Ovary (tissue), 9 donors: Measurements from ENCODE around the gene WIZ. TPM values are rescaled to one million over a fixed set of nuclear protein-coding genes. Genes with fewer than 3 reads are reported as not detected.

Experiments used
- DNase-seq, 5 donors: peaks; one replicate each; pipeline ENCODE4 v3.0.0-alpha.2; 2019 to 2020
- H3K27ac ChIP-seq, 2 donors: fragments of 200-600 bp; one replicate each; pipeline versions ENCODE4 v1.5.1 to v1.8.0; 2019 to 2022
- H3K27me3 ChIP-seq: fragments of 200-600 bp; one replicate; pipeline ENCODE4 v1.8.0; 2022
- H3K36me3 ChIP-seq: fragments of 200-600 bp; sonication (generic); one replicate; pipeline ENCODE4 v1.5.1; 2019
- H3K4me1 ChIP-seq: one replicate; pipeline ENCODE4 v1.8.1; 2013; ENCODE audit warnings: mild to moderate bottlenecking, moderate library complexity; ENCODE audit not compliant: insufficient read depth
- H3K4me3 ChIP-seq: fragments of 200-600 bp; sonication (generic); one replicate; pipeline ENCODE4 v1.5.1; 2017
- H3K9me3 ChIP-seq, 2 donors: fragments of 200-600 bp in 1 of 2; sonication (generic) in 1 of 2; one replicate each; pipeline versions ENCODE4 v1.5.1 to v1.8.1; 2013 to 2019; ENCODE audit warnings: mild to moderate bottlenecking in 1 of 2, moderate library complexity in 1 of 2
- EP300 ChIP-seq: sonication (generic); formaldehyde crosslinking; IDR thresholded peaks from one replicate; pipeline ENCODE4 v1.6.1; 2017; ENCODE audit warnings: antibody characterized with exemption
- POLR2A ChIP-seq: fragments of 450-650 bp; IDR thresholded peaks from one replicate; pipeline ENCODE4 v1.6.1; 2017; ENCODE audit warnings: antibody characterized with exemption, mild to moderate bottlenecking, moderate library complexity
- WGBS, 3 donors: extraction: QIAGEN DNeasy Blood & Tissue Kit in 1 of 3; methylation state at CpG; one replicate each; pipeline versions ENCODE4 v1.1.5 to v1.1.7; 2013 to 2017; 5-methylcytosine and 5-hydroxymethylcytosine counted together
- intact Hi-C, 4 donors: fragments of 100-400 bp; cut with DNase I; formaldehyde crosslinking; loops; one replicate each; pipeline versions ENCODE4 v1.11.0 to v1.15.1; 2022 to 2023
- polyA plus RNA-seq, 2 donors: library from polyadenylated mRNA; stranded (reverse); fragments of 200-250 nt in 1 of 2; fragments of 350-450 nt in 1 of 2; fragmentation: Illumina TruSeq in 1 of 2; extraction: RNeasy Lipid Tissue Mini Kit (QIAGEN cat#74804) in 1 of 2; gene quantifications; one replicate each; pipeline ENCODE4 v1.2.3, GENCODE V29; 2013 to 2014
- total RNA-seq, 7 donors: library from RNA; depleted of rRNA in 2 of 7; stranded (reverse); fragments of >200 nt in 2 of 7; fragmentation: NEBNext Ultra II Directional in 3 of 7; extraction: Animal tissue kit (Norgen Biotek cat#: 25700) in 3 of 7; gene quantifications; one replicate each; pipeline versions ENCODE4 v1.1.0 to v1.2.4, GENCODE V29; 2016 to 2023
- TF ChIP-seq, protein P1 (sequence below), 3 donors: fragments of 450-650 bp in 2 of 3; fragments of 200-600 bp in 1 of 3; IDR thresholded peaks; one replicate each; pipeline versions ENCODE4 v1.5.1 to v1.8.0; 2016 to 2022; ENCODE audit warnings: antibody characterized with exemption in 3 of 3, mild to moderate bottlenecking in 1 of 3
- donor health status: DM: no; HTN: no; CAD: no; lungs with moderate emphysema.
- donor health status: DM: no; HTN: no; CAD: no.
- donor health status: Bipolar disorder and iron deficiency.
- donor health status: DM: yes; HTN: yes; CAD: no.
- donor health status: DM: no; HTN: no; CAD: no.
- donor health status: DM: yes; HTN: yes; CAD: no.

Gene WIZ
- total and polyA plus RNA-seq, 9 donors: 4.8 to 46.5 (median 38.2) TPM

DNA sequence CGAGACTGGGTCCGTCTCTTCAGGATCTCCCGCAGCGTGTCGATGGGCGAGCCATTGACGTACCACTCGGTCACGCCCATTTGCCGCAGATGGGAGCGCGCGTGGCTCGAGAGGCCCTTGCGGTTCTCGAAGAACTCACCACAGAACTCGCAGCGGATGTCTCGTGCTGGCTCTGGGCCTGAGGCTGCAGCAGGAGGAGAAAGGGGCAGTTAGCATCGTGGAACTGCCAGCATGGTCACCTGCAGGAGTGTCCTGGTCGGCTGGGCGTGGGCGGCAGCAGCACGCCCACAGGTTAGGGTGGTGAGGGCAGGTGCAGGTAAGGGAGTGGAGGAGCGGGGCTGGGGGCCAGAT lies 22.4 kb downstream of the WIZ start:
- Histone ChIP-seq H3K36me3 (no peaks in the 10 kb centered on the region), H3K4me1 (peaks cover 16% of the 10 kb centered on the region), H3K9me3 (no peaks in the 10 kb centered on the region), H3K27me3 (no peaks in the 10 kb centered on the region), H3K27ac (no peak overlapping the region), H3K4me3 (no peak overlapping the region)
- DNase-seq: no peak
- TF ChIP-seq POLR2A (no peak), EP300 (no peak)
- TF ChIP-seq, protein P1, sequence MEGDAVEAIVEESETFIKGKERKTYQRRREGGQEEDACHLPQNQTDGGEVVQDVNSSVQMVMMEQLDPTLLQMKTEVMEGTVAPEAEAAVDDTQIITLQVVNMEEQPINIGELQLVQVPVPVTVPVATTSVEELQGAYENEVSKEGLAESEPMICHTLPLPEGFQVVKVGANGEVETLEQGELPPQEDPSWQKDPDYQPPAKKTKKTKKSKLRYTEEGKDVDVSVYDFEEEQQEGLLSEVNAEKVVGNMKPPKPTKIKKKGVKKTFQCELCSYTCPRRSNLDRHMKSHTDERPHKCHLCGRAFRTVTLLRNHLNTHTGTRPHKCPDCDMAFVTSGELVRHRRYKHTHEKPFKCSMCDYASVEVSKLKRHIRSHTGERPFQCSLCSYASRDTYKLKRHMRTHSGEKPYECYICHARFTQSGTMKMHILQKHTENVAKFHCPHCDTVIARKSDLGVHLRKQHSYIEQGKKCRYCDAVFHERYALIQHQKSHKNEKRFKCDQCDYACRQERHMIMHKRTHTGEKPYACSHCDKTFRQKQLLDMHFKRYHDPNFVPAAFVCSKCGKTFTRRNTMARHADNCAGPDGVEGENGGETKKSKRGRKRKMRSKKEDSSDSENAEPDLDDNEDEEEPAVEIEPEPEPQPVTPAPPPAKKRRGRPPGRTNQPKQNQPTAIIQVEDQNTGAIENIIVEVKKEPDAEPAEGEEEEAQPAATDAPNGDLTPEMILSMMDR (IDR thresholded peaks at IDR 0.05): no peak
- WGBS, 3 donors: 96 to 99% (median 96%) methylated on average over 25 of the region's 25 CpGs
- intact Hi-C loops: loop anchor here in 1 of 4 donors (10.0 kb wide), 1 partner anchor 173 kb away; no protein-coding TSS in a partner anchor

DNA sequence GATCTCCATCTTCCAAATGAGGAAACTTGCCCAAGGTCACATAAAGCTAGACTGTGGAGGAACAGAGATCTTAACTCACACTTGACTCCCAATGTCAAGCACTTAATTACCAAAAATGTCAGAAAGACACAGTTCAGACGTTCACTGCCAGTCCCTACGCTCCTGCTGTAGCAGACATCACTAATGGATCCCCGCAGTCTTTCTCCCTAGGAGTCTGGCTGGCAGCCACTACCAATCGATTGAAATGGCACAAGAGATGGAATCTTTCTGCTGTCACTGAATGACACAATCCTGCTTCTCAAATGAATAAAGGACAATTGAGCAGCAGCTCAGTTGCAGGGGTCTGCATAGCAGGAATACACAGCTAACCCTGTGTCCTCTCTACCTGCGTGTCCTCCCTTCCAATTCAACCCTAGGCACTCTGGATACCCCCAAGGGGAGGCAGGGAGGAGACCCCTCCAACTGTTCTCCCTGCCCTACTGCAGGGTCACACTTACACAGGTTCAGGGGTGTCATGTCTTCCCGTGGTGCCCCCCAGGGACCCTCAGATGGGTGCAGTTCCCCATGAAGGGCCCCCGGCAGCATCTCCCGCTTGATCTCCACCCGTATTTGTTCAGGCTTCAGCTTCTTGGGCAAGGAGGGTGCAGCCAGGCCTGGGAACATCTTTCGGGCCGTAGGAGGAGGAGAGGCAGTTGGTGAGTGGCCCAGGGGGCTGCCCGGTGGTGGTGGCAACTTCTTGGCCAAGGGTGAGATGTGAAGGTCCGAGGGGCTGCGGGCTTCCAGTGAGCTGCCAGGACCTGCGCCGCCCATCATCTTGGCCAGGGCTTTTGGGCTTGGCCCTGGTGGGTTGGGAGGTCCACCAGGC lies 23.0 kb downstream of the WIZ start:
- Histone ChIP-seq H3K27me3 (no peaks in the 10 kb centered on the region), H3K4me1 (peaks cover 17% of the 10 kb centered on the region), H3K9me3 (no peaks in the 10 kb centered on the region), H3K36me3 (no peaks in the 10 kb centered on the region), H3K4me3 (no peak overlapping the region), H3K27ac (no peak overlapping the region)
- TF ChIP-seq POLR2A: no peak
- TF ChIP-seq, protein P1 (IDR thresholded peaks at IDR 0.05): no peak
- TF ChIP-seq EP300: no peak
- 88 to 92% (median 90%) methylated on average over 16 of the region's 16 CpGs for WGBS, 3 donors
- intact Hi-C loops: loop anchor here in 1 of 4 donors (10.0 kb wide), 1 partner anchor 172 kb away; no protein-coding TSS in a partner anchor
- no peak for DNase-seq

DNA sequence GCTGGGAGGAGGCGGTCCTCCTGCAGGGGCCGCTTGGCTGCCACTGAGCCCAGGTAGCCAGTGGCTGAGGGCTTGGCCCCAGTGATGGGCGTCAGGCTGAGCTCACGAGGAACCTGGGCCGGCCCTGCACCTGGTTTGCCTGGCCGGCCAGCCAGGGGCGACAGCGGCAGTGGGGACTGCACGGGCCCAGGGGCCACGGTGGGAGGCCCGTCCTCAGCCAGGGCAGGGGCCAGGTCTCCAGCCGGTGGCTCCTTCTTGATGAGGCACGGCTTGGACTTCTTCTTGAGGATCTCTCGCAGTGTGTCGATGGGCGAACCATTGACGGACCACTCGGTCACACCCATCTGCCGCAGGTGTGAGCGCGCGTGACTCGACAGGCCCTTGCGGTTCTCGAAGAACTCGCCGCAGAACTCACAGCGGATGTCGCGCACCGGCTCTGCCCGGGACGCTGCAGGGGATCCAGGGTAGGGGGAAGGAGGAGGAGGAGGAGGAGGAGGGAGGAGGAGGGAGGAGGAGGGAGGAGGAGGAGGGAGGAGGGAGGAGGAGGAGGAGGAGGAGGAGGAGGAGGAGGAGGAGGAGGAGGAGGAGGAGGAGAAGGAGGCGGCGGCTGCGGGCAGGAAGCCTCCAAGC lies 24.3 kb downstream of the WIZ start:
- Histone ChIP-seq H3K4me1 (peaks cover 14% of the 10 kb centered on the region), H3K27ac (no peak overlapping the region), H3K4me3 (no peak overlapping the region), H3K27me3 (no peaks in the 10 kb centered on the region), H3K9me3 (no peaks in the 10 kb centered on the region), H3K36me3 (no peaks in the 10 kb centered on the region)
- 90 to 92% (median 91%) methylated on average over 35 to 36 of the region's 36 CpGs for WGBS, 3 donors
- intact Hi-C loops: loop anchor here in 1 of 4 donors (10.0 kb wide), 1 partner anchor 171 kb away; no protein-coding TSS in a partner anchor
- no peak for DNase-seq
- TF ChIP-seq EP300 (no peak), POLR2A (no peak)
- TF ChIP-seq, protein P1 (IDR thresholded peaks at IDR 0.05): no peak

DNA sequence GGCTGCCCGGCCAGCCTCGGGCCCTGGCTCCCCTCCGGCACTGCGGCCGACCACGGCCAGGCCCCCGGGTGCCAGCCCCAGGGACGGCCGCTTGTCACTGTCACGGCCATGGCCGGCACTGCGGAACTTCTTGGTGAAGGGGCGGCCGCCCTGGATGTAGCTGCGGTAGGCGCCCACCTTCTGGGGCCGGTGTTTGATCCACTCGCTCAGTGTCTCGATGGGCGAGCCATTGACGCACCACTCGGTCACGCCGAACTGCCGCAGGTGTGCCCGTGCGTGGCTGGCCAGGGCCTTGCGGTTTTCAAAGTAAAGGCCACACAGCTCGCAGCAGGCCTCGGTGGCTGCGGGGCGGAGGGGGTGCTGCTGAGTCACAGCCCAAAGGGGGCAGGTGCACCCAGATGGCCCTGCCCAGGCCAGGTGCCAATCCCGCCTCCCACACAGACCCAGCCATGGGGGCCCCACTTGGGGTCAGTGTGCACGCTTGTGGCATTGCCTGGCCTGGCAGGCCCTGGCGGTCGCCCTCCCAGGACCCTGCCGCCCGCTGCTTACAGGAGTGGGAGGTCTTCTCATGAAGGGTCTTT lies 25.0 kb downstream of the WIZ start:
- TF ChIP-seq, protein P1 (IDR thresholded peaks at IDR 0.05): no peak
- TF ChIP-seq POLR2A (no peak), EP300 (no peak)
- Histone ChIP-seq H3K27ac (no peak overlapping the region), H3K4me1 (peaks cover 16% of the 10 kb centered on the region), H3K4me3 (no peak overlapping the region), H3K36me3 (no peaks in the 10 kb centered on the region), H3K9me3 (no peaks in the 10 kb centered on the region), H3K27me3 (no peaks in the 10 kb centered on the region)
- WGBS, 3 donors: 95 to 97% (median 96%) methylated on average over 33 to 38 of the region's 38 CpGs
- no peak for DNase-seq
- intact Hi-C loops: loop anchor here in 1 of 4 donors (10.0 kb wide), 1 partner anchor 170 kb away; no protein-coding TSS in a partner anchor
